GM19452 (cell line): ENCODE results near the gene KDM5B.
"Not testable (repeated sequence)": the region's sequence is repeated elsewhere in the genome, so short reads cannot be mapped to it uniquely, and the experiment has no call there.

ENCODE experiments used
- ATAC-seq: cut with Tn5 transposase; IDR thresholded peaks from one replicate; pipeline ENCODE4 v1.9.1; 2021; ENCODE audit not compliant: unreplicated experiment

Gene KDM5B

GRCh38 chr1:202807926-202808757 is at the start of gene KDM5B:
KDM5B (minus strand) TSS chr1:202808421; CDS start chr1:202808305, 116 bp downstream.
- no peak for ATAC-seq

GRCh38 chr1:202857136-202857610 is 49.0 kb upstream of the KDM5B start:
- ATAC-seq, result no peak

GRCh38 chr1:202856014-202856413 is 47.8 kb upstream of the KDM5B start:
- ATAC-seq, result no peak

GRCh38 chr1:202854787-202855186 is 46.6 kb upstream of the KDM5B start:
- ATAC-seq, result no peak

- no peak for ATAC-seq
These were observed 44.1 kb upstream of the KDM5B start for GRCh38 chr1:202852163-202852904.

DNA sequence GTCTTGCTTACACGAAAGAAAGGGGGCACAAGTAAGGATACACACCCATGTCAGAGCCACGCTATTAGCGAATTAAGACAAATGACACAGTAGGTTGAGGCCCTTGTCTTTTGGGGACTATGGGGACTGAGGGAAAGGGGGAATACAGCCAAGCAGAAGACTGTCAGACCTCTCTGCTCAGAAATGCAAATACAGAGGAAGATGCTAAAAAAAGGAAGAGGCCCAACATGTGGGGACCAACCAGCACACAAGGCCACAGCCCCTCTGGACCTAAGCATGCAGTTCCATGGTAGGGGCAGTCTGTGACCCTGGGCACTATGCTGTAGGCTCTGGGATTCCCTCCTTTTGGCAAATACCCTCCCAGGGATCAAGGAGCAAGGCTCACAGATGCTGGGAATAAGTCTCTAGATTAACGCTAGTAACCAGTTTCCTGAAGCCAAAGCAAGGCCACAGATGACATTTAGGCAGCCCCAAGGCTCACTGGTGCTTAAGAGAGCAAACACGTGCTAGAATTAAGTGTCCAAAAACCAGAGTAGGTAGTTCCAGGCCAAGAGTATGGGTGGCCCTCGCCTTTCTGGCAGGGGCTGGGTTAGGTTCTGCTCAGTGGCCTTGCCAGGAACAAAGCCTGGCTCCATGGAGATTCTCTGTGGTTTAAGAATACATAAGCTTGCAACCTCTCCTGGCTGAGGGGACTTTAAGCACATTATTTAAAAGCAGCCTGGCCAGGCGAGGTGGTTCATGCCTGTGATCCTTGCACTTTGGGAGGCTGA is 42.6 kb upstream of the KDM5B start:
- ATAC-seq, result no peak

DNA sequence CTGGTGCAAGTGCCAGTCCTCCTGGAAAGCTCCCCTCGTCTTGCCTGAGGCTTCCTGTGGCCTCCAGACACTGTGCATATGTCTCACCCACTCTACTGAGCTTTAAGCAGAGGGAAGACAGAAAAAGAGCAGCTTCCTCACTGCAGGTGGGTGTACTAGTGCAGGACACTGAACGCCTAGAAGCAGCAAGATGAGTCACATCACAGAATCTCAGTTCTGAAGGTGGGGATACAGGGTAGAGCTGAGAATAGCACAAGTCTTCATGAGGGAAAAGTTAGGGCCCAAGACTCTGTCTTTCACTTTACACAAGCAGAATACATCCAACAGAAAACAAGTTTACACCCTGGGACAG is 39.9 kb upstream of the KDM5B start:
- no peak for ATAC-seq

DNA sequence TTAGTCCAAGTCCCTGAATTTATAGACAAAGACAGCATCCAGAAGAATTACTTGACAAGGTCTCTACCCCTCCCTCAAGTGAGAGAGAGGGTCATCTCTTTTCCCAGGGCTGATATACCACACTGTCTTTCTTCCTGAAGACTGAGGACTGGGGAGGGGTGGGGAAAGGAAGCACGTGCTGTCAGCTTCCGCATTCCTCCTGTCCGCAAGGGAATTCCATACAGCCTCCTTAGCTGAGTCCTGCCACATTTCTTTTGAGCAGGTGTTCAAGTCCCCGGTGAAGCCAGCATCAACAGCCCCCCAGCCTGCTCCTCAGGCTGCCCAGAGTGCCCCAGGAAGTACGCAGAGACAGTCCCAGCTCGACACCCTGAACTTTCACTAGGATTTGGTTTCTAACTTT is 36.7 kb upstream of the KDM5B start:
- ATAC-seq, result no peak

DNA sequence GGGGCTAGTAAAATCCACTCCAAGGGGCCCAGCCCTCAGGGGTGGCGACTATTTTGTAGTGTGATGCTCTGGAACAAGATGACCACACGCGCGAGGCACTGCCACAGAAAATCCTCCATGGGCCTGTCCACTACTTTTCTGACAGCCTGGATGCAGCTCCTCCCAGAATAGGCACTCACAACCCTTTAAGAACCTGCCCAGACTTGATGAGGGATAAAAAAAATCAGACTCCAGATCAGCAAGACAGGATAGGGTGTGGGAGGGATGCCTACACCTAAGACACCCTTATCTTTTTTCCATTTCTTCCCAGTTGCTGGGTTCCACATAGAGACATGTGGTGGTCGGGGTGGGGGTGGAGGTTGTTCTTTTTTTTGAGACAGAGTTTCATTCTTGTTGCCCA is 36.0 kb upstream of the KDM5B start:
- ATAC-seq, result no peak

DNA sequence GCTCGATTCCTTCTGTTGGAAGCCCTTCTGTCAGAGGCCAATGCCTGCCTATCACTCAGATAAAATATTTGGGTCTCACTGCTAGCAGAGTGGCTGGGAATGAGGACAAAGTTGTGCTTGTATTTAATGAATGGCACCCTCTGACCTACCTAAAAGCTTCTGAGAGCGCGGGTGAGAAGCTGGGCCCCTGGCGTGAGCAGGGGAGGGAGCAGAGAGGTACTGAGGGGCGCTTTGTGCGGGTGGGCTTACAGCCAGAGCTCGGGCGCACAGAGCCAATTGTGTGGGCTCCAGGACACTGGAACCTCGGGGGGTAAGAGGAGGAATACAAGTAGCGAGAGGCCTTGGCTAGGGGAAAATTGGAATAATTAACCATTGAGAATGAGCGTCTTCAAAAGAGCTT is 34.9 kb upstream of the KDM5B start:
- no peak for ATAC-seq

- ATAC-seq, result no peak
These were observed 29.6 kb upstream of the KDM5B start for GRCh38 chr1:202837746-202838262.

GRCh38 chr1:202836623-202837403 is 28.6 kb upstream of the KDM5B start:
- ATAC-seq, result no peak

DNA sequence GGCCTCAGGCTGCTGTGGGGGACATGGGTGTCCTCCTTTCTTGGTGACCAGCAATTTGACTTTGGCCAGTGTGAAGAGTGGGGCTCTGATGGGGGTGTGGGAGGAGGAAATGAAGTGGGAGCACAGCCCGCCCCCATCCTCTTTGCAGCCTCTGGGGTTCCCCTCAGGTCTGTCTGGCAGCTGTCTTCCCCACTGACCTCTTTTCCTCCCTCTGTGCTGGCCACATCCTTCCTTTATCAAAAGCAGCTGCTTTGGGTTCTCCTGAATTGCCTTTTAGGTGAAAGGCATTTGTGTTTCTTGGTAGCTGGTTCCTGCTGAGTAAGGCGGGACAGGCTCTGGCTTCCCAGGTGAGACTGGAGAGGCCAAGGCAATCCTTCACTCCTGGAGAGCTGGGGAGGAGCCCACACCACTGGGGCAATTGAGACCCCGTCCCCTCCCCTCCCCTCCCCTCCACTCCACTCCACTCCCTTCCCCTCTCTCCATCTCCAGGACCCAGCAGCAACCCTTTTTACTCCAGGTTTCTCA is 27.4 kb upstream of the KDM5B start:
- ATAC-seq, result no peak

GRCh38 chr1:202834771-202835547 is 26.7 kb upstream of the KDM5B start:
- no peak for ATAC-seq

GRCh38 chr1:202831906-202832305 is 23.7 kb upstream of the KDM5B start:
- ATAC-seq, result no peak

GRCh38 chr1:202829223-202829622 is 21.0 kb upstream of the KDM5B start:
- not testable (repeated sequence) for ATAC-seq

GRCh38 chr1:202825748-202826147 is 17.5 kb upstream of the KDM5B start:
- ATAC-seq, result no peak

DNA sequence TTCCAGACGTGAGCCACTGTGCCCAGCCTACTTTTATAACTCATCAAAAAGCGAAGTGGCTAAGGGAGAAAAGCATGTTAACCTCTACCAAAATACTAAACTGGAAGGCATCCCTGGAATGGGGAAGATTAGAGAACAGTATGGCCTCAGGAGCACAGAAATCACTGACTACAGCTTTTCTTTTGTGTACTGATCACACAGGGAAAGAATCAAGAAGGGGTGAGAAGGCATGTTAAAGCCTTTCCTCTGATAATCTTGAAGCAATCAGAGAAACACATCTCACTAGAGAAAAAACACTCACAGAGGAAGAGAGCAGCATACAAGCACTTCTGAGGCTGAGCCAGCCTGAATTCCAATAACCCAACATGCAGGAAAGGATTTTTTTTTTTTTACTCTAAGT is 13.2 kb upstream of the KDM5B start:
- no peak for ATAC-seq

DNA sequence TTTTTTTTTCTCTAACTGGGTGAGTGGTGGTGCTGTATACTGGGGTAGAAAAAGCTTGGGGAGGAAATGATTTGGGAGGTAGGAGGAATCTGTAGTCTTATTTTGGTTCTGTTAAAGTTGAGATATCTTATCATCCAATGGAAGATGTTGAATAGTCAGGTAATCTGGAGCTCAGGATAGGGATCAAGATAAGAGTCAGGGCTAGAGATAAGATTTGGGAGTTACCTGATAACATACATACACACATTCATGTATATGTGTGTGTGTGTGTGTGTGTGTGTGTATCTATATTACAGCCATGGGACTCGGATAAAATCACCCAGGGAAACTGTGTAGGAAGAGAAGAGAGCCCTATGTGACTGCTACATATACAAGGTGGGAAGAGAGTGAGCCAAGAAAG is 10.6 kb upstream of the KDM5B start:
- ATAC-seq, result no peak

DNA sequence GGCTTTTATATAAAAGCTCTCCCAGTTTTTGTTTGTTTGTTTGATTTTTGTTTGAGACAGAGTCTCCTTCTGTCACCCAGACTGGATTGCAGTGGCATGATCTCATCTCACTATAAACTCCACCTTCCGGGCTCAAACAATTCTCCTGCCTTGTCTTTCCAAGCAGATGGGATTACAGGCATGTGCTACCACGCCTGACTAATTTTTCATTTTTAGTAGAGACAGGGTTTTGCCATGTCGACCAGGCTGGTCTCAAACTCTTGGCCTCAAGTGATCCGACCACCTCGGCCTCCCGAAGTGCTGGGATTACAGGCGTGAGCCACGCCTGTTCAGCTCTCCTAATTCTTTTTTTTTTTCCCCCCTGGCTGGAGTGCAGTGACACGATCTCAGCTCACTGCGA is 6.9 kb upstream of the KDM5B start:
- ATAC-seq, result no peak
